Stomach (tissue), 9 donors: ENCODE results near the gene MIX23. TPM values are rescaled to one million over a fixed set of nuclear protein-coding genes. Genes with fewer than 3 reads are reported as not detected.
A peak's percentile ranks its signal among the peaks of the same experiment; 100 is the strongest.
"Not testable (repeated sequence)": the region's sequence is repeated elsewhere in the genome, so short reads cannot be mapped to it uniquely, and the experiment has no call there.

ENCODE experiments used
- DNase-seq, 2 donors: peaks; one replicate each; pipeline versions ENCODE4 v3.0.0 to v3.0.0-alpha.2; 2013 to 2019
- H3K27ac ChIP-seq, 5 donors: fragments of 200-600 bp in 4 of 5; sonication (generic) in 4 of 5; one replicate each; pipeline ENCODE4 v1.5.1; 2013 to 2019; ENCODE audit warnings: mild to moderate bottlenecking in 1 of 5, moderate library complexity in 1 of 5
- H3K27me3 ChIP-seq, 3 donors: fragments of 200-600 bp; sonication (generic); one replicate each; pipeline ENCODE4 v1.5.1; 2017 to 2019; ENCODE audit warnings: mixed run types in 1 of 3
- H3K36me3 ChIP-seq, 4 donors: fragments of 200-600 bp; sonication (generic); 1 replicate in 3 of 4; 2 replicates in 1 of 4; pipeline ENCODE4 v1.5.1; 2016 to 2019
- H3K4me1 ChIP-seq, 4 donors: fragments of 200-600 bp; sonication (generic); one replicate each; pipeline ENCODE4 v1.5.1; 2016 to 2019
- H3K4me3 ChIP-seq, 4 donors: fragments of 200-600 bp; sonication (generic) in 3 of 4; one replicate each; pipeline ENCODE4 v1.5.1; 2016 to 2019; ENCODE audit warnings: mild to moderate bottlenecking in 1 of 4
- H3K9me3 ChIP-seq, 4 donors: fragments of 200-600 bp; sonication (generic); one replicate each; pipeline ENCODE4 v1.5.1; 2016 to 2019
- EP300 ChIP-seq: sonication (generic); formaldehyde crosslinking; IDR thresholded peaks from one replicate; pipeline ENCODE4 v1.6.1; 2017; ENCODE audit warnings: antibody characterized with exemption
- POLR2A ChIP-seq, 4 donors: fragments of 450-650 bp; IDR thresholded peaks; one replicate each; pipeline ENCODE4 v1.6.1; 2016; ENCODE audit warnings: antibody characterized with exemption in 4 of 4, control low read depth in 2 of 4, mild to moderate bottlenecking in 1 of 4, moderate library complexity in 1 of 4
- POLR2AphosphoS5 ChIP-seq, 3 donors: sonication (generic); formaldehyde crosslinking; IDR thresholded peaks; one replicate each; pipeline ENCODE4 v1.6.1; 2016; ENCODE audit warnings: antibody characterized with exemption in 3 of 3
- WGBS, 5 donors: extraction: QIAGEN DNeasy Blood & Tissue Kit in 3 of 5; methylation state at CpG; one replicate each; pipeline versions ENCODE4 v1.1.5 to v1.1.7; 2013 to 2018; 5-methylcytosine and 5-hydroxymethylcytosine counted together
- intact Hi-C: fragments of 100-400 bp; cut with DNase I; formaldehyde crosslinking; loops from one replicate; pipeline ENCODE4 v1.15.1; 2023; ENCODE audit warnings: low total_unique reads
- polyA plus RNA-seq, 3 donors: library from polyadenylated mRNA; stranded (reverse); fragments of 200-250 nt; gene quantifications; one replicate each; pipeline ENCODE4 v1.2.3, GENCODE V29; 2013
- total RNA-seq, 5 donors: library from RNA; depleted of rRNA; stranded (reverse); fragments of >200 nt; gene quantifications; one replicate each; pipeline versions ENCODE4 v1.1.0 to v1.2.3, GENCODE V29; 2014 to 2016
- TF ChIP-seq, protein P1 (sequence below), 7 experiments: fragments of 450-650 bp in 4 of 7; fragments of 200-600 bp in 3 of 7; sonication (generic) in 3 of 7; IDR thresholded peaks; one replicate each; pipeline ENCODE4 v1.5.1; 2016 to 2019; ENCODE audit warnings: antibody characterized with exemption in 7 of 7, control low read depth in 2 of 7, mild to moderate bottlenecking in 1 of 7
- donor health status: healthy with polysubstance abuse.
- donor health status: Bipolar disorder and iron deficiency.
- donor health status: healthy.

Gene MIX23
- total and polyA plus RNA-seq, 8 donors, result 3.5 to 44.3 (median 31.5) TPM

- peak in 2 of 3 donors; percentile 63 to 79 for TF ChIP-seq POLR2AphosphoS5 (IDR thresholded peaks at IDR 0.05)
- H3K4me3 ChIP-seq, H3K27me3 ChIP-seq, intact Hi-C loops, H3K9me3 ChIP-seq: not testable (repeated sequence)
- Histone ChIP-seq H3K4me1 (peaks cover 0 to 16% (median 11%) of the 10 kb centered on the region in 4 donors), H3K27ac (peak overlapping the region; percentile 76 to 86 (median 77)), H3K36me3 (peaks cover 7 to 91% (median 75%) of the 10 kb centered on the region in 4 donors)
- 55 to 72% (median 57%) methylated on average over 10 of the region's 10 CpGs for WGBS, 5 donors
- peak in 1 of 2 donors; percentile 88 for DNase-seq
These were observed 17.3 kb downstream of the MIX23 start for GRCh38 chr3:122365582-122366378.

- Histone ChIP-seq H3K4me1 (peaks cover 0 to 16% (median 11%) of the 10 kb centered on the region in 4 donors), H3K4me3 (no peak overlapping the region), H3K36me3 (peaks cover 7 to 88% (median 69%) of the 10 kb centered on the region in 4 donors), H3K27me3 (no peaks in the 10 kb centered on the region), H3K27ac (peak overlapping the region in 4 of 5 donors; percentile 76 to 86 (median 77)), H3K9me3 (no peaks in the 10 kb centered on the region)
- WGBS, 5 donors, result 67 to 80% (median 76%) methylated on average over 1 of the region's 1 CpG
- TF ChIP-seq, protein P1, sequence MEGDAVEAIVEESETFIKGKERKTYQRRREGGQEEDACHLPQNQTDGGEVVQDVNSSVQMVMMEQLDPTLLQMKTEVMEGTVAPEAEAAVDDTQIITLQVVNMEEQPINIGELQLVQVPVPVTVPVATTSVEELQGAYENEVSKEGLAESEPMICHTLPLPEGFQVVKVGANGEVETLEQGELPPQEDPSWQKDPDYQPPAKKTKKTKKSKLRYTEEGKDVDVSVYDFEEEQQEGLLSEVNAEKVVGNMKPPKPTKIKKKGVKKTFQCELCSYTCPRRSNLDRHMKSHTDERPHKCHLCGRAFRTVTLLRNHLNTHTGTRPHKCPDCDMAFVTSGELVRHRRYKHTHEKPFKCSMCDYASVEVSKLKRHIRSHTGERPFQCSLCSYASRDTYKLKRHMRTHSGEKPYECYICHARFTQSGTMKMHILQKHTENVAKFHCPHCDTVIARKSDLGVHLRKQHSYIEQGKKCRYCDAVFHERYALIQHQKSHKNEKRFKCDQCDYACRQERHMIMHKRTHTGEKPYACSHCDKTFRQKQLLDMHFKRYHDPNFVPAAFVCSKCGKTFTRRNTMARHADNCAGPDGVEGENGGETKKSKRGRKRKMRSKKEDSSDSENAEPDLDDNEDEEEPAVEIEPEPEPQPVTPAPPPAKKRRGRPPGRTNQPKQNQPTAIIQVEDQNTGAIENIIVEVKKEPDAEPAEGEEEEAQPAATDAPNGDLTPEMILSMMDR (IDR thresholded peaks at IDR 0.05), result no peak
- TF ChIP-seq POLR2AphosphoS5 (IDR thresholded peaks at IDR 0.05), result no peak
- TF ChIP-seq POLR2A (IDR thresholded peaks at IDR 0.05), result no peak
- no peak for TF ChIP-seq EP300
- DNase-seq, result no peak
- intact Hi-C loops, result no loop called here
These were observed 18.0 kb downstream of the MIX23 start for GRCh38 chr3:122365073-122365472.

DNA sequence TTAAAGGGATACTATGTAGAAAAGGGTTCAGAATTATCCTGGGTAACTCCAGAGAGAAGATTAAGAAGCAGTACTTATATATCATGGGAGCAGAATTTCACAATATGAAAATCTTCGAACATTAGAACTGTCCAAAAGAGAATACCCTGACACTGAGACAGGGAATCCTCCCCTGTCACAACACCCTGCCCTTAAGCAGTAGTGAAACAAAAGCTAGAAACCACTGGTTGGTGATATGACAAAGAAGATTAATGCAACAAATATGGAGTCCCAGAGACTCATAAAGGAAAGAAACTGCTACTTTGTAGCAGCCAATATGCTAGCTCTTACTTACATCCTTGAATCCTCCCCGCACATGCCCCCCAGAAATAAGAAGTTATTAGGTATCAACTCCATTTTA lies 18.5 kb downstream of the MIX23 start:
- intact Hi-C loops, result no loop called here
- H3K27me3 ChIP-seq, result no peaks in the 10 kb centered on the region
- peaks cover 0 to 16% (median 11%) of the 10 kb centered on the region in 4 donors for H3K4me1 ChIP-seq
- no peaks in the 10 kb centered on the region for H3K9me3 ChIP-seq
- no peak overlapping the region for H3K4me3 ChIP-seq
- peaks cover 7 to 82% (median 63%) of the 10 kb centered on the region in 4 donors for H3K36me3 ChIP-seq
- no peak for DNase-seq
- peak overlapping the region in 4 of 5 donors; percentile 7 to 86 (median 77) for H3K27ac ChIP-seq
- WGBS, 5 donors, result 44 to 98% (median 96%) methylated on average over 2 of the region's 2 CpGs
- TF ChIP-seq EP300, result no peak
- TF ChIP-seq POLR2AphosphoS5 (IDR thresholded peaks at IDR 0.05), result no peak
- TF ChIP-seq POLR2A (IDR thresholded peaks at IDR 0.05), result no peak
- TF ChIP-seq, protein P1 (IDR thresholded peaks at IDR 0.05), result no peak

DNA sequence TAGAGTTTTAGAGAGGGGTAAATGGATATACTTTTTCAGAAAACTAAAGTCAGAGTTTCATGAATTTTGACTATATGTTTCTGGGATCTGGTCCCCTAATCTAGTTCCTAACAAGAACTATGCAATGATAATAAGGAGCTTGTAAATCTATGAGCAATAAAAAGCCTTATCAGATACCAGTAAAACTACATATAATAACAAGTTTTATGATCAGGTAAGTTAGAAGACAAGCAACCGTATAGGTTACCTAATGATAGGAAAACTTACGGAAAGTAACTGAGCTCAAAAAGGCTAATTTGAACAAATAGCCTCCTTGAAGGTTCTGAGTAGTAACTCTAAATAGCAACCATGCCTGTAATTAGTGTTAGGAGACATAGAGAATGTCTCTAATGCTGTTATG lies 21.0 kb downstream of the MIX23 start:
- DNase-seq, result no peak
- TF ChIP-seq, protein P1 (IDR thresholded peaks at IDR 0.05), result no peak
- TF ChIP-seq POLR2A (IDR thresholded peaks at IDR 0.05) (no peak), EP300 (no peak), POLR2AphosphoS5 (IDR thresholded peaks at IDR 0.05) (no peak)
- Histone ChIP-seq H3K4me1 (peaks cover 0 to 16% (median 11%) of the 10 kb centered on the region in 4 donors), H3K4me3 (no peak overlapping the region), H3K27me3 (no peaks in the 10 kb centered on the region), H3K36me3 (peaks cover 2 to 78% (median 55%) of the 10 kb centered on the region in 4 donors), H3K9me3 (no peaks in the 10 kb centered on the region), H3K27ac (no peak overlapping the region)
- WGBS, 5 donors, result 71 to 87% (median 82%) methylated on average over 2 of the region's 2 CpGs
- intact Hi-C loops, result no loop called here

DNA sequence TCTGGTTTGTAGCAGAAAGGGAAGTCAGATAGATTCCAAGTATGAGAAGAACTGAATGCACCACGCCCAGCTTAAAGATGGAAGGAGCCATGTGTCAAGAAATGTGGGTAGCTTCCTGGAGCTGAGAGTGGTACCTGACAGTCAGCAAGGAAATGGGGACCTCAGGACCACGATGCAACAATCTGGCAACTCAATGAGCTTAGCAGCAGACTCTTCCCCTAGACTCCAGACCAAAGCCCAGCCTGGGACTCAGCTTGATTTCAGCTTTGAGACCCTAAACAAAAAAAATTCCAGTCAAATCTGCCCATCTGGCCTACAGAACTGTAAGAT lies 24.4 kb downstream of the MIX23 start:
- H3K9me3 ChIP-seq, result no peaks in the 10 kb centered on the region
- intact Hi-C loops, result no loop called here
- no peak for DNase-seq
- H3K27me3 ChIP-seq, result no peaks in the 10 kb centered on the region
- TF ChIP-seq, protein P1 (IDR thresholded peaks at IDR 0.05), result no peak
- TF ChIP-seq POLR2A (IDR thresholded peaks at IDR 0.05), result no peak
- TF ChIP-seq POLR2AphosphoS5 (IDR thresholded peaks at IDR 0.05), result no peak
- TF ChIP-seq EP300, result no peak
- H3K4me3 ChIP-seq, result no peak overlapping the region
- H3K36me3 ChIP-seq, result peaks cover 0 to 46% (median 31%) of the 10 kb centered on the region in 4 donors
- H3K27ac ChIP-seq, result no peak overlapping the region
- peaks cover 0 to 4% (median under 1%) of the 10 kb centered on the region in 4 donors for H3K4me1 ChIP-seq
- WGBS, 5 donors, result 80 to 100% (median 94%) methylated on average over 2 of the region's 2 CpGs
